SH-SY5Y (cell line): ENCODE data around the gene WBP1.

Experiments used
- GATA2 ChIP-seq: IDR thresholded peaks from 2 replicates; pipeline ENCODE4 v1.6.1; 2011; ENCODE audit warnings: mild to moderate bottlenecking, low read depth, low read length
- GATA3 ChIP-seq: IDR thresholded peaks from 2 replicates; pipeline ENCODE4 v1.6.1; 2011; ENCODE audit warnings: low read depth, mild to moderate bottlenecking, low read length, moderate library complexity

Gene WBP1

DNA sequence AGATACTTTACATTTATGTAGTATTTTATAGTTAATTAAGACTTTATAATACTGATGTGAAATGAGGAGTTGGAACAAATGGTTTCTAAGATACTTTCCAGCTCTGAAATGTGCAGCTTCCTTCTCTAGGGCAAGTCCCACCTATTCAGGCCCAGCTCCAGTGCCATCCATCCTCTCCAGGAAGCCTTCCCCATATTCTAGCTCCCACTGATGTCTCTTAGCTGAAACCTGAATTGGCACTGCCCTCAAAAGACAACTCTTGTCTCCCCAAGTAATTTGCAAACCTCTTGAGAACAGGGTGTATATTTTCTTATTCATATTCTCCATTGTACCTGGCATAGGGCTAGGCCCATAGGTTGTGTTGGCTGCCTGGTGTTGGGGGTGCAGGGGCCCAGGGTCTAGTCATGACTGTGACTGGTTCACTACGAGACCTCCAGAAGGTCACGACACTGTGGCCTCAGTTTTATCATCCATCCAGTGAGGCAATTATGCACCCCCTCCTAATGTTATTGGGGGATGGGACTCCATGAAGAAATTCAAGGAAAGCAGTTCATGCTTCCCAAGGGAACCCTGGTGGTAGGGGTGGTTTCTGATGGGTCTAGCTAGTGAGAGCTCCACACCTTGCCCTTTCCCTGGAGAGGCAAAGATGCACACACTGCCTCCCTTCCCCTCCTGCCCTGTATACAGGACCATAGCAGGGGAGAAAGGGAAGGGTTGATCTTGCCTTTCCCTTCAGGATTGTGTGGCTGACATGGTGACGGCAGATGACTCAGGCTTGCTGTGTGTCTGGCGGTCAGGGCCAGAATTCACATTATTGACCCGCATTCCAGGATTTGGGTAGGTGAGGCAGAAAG is 33.9 kb upstream of the WBP1 start:
- TF ChIP-seq GATA2 (no peak), GATA3 (no peak)

DNA sequence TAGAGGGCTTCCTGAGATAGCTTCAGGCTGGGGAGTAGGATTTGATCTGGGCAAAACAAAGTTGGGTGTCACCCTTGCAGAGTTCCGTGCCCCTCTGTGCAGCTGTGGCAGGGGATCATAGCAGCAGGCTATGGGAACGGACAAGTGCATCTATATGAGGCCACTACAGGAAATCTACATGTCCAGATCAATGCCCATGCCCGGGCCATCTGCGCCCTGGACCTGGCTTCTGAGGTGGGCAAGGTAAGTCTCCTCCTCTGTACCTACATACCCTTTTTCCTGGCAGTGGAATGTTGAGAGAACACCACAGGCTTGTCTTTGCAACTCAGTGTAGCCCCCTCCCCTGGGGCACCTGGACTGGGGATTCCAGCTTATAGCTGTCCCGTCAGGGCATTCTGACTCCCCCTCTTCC is 33.2 kb upstream of the WBP1 start:
- no peak for TF ChIP-seq GATA2
- TF ChIP-seq GATA3, result no peak

DNA sequence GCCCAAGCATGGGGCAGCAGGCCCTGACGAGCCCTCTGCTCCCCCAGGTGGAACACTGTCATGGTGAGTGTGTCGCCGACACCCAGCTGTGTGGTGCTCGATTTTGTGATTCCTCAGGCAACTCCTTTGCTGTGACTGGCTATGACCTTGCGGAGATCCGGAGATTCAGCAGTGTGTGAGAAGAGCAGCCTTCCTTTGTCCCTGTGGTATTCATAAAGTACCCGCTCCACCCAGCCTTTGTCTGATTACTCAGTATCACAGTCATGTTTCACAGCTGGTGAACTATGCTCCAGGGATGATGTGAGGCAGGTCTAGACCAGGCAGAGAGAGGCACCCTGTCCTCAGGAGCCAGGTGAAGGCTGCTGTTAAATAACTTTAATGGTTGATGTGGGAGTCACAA is 32.7 kb upstream of the WBP1 start:
- no peak for TF ChIP-seq GATA2
- no peak for TF ChIP-seq GATA3

DNA sequence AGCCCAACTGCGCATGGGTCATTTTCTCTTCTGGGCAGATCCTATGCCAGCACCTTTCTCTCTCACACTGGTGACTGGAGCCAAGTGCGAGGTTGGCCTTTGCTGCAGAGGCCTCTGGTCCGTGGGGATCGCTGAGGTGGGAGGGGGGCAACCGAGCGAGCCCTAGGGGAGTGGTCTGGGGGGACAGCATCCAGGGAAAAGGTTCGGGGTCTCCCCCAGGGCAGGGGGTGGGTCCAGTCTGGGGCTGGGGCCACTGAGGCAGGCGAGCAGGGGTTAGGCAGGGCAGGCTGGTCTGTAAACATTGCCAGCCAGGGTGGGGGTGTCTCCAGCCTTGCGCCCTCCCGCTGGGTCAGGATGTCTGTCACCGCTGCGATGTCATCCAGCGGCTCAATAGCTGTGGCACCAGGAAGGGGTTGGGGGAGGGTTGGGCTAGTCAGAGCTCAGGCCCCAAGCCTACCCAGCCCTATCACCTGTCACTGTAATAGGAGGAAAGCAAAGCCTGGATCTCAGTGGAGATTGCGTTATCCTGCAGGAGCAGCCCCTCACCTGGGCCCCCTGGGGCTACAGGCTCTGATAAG is 32.0 kb upstream of the WBP1 start:
- TF ChIP-seq GATA2, result no peak
- no peak for TF ChIP-seq GATA3

DNA sequence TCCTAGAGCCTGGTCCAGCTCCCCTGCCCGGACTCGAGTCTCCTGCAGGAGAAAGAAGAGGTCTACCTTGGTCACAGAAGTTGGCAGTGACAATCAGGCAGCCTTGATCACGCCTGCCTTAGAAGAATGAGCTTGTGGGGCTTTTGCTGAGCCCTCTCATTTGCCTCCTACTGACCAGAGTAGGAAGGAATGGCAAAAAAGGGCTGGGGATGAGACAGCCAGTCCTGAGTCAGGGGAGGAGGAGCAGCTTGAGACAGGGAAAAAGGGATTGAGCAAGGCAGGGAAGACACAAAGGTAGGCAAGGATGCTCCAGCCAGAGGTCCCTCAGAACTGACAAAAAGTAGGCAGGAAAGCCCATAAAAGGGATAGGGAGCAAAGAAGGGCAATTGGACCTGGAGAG is 30.7 kb upstream of the WBP1 start:
- TF ChIP-seq GATA2 (no peak), GATA3 (no peak)

DNA sequence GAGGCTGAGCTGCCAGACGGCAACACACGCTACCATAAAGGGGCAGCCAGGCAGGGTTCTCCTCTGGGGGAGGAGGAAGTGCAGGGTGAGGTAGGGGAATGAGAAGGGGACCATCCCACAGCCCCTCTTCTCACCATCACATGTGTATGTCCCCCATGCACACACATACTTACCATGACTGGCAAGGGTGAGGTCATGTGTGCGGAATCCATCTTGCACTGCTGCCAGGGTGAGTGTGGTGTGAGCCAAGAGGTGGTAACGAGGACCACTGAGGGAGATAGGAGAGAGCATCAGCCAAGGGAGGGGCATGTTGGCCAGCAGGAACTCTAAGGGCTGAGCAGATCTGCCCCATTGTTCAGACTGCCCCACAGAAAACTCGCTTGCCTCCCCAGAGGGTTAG is 29.6 kb upstream of the WBP1 start:
- no peak for TF ChIP-seq GATA3
- TF ChIP-seq GATA2, result no peak

DNA sequence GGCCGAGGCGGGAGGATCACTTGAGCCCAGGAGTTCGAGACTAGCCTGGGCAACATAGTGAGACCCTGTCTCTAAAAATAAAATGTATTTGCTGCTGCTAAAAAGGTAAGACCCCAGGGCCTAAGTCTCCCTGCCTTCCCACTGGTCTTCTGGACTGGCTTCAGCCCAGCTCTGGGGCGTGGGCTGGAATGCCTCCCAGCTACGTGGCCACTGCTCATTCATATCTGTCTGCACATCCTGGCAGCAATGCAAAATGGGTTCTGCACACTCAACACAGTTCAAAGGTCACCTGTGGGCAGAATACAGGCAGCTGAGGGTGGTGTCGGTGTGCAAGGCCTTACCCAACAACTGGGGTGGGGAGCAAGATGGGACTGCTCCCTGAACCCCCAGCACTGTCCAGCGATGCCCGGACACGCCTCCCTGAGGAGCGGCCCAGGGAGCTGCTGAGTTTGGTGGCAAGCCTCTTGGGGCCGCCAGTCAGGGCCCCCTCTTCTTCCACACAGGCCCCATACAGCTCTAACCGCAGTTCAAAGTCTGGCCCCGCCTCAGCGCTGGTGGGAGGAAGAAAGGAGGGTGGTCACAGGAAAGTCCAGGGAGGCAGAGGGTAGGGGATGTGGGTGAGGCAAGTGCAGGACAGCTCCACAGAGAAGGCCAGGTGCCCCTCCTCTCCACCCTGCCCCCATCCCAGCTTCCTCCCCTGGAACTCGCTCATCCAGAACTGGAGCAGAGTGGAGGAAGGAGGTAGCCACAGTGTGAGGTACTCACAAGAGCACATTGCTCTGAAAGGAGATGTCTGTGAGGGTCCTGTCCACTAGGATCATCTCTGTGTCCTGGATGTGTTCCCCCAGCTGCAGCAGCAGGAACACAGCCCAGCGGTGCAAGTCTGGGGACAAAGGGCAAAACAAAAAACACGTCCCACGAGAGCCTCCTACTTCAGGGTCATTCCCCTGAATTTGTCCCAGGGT is 28.5 kb upstream of the WBP1 start:
- TF ChIP-seq GATA3 (no peak), GATA2 (no peak)

DNA sequence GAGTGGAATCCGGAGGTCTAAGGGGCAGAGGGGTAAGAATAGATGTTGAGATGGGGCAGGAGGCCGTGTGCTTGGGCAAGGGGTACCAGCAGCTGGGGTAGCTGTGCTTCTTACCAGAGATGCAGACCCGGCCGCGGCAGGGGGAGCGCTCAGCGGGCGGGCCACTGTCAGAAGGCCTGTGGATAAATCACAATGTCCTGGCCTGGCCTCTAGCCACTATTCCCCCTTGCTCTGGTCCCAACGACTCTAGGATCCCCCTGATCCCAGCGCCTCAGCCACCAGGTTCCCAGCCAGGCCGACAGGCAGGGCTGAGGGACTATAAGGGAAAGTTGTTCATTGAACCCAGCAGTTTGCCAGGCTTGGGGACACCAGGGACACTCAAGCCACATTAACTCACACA is 27.7 kb upstream of the WBP1 start:
- TF ChIP-seq GATA2 (no peak), GATA3 (no peak)

DNA sequence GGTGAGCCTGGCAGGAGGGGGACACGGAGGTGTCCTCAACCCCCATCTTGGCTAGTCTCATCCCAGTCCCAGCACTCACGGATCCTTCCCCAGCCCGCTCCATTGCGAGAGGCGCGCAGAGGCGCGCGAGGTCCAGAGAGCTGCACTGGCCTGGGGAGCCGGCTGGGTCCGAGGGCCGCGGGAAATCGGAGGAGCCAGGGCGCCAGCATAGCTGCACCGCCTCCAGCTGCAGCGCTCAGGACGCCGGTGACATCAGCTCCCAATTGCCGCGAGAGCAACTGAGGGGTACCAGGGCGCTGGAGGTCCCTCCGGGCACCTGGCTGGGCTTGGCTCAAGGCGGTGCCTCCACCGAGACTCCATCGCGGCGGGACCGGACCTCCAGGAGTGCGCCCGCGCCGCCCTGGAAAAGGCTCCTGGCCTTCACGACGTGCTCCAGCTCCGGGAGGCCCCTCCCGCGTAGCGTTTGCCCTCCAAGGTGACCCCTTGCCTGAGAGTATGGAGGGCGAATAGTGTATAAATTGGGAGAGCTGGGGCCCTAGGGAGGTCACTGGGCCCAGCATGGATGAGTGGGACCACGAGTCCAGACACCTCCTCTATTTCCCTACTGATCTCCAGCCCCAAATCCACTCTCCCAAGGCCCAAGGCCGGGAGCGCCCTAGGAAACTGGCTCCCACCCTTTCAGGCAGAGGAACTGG is 22.0 kb upstream of the WBP1 start:
- no peak for TF ChIP-seq GATA3
- TF ChIP-seq GATA2, result no peak

DNA sequence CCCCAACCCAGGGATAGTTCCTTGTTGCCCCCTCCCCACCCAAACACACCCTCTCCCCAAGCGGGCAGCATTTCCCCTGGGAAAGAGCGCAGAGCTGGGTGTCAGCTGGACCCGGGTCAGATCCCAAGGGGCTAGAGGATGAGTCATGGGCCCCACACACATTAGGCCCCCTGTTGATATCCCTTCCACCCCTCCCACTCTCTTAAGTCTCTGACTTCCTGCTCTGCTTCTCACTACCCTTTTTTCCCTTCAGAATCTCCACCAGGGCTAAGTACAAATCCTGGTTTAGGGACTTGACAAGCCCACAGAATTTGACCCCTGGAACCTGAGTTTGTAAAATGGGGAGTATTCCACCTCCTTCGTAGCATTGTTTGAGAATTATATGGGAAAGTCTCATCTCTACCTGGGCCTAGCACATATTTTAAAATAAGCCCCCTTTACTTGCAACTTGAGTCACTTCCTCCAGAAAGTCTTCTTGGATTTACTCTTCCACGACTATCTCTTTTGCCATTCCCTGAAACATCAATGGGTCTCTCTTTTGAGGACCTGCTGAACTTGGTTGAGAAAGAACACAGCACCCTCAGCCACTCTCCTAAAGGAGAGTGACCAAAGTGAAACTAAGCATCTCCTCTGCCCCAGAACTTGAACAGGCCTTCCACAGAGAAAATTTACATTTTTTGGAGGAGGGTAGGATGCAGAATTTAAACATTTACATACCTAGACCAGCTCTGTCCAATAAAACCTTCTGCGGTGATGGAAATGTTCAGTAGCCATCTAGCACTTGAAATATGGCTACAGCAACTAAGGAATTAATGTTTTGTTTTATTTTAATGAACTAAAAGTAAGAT is 21.2 kb upstream of the WBP1 start:
- TF ChIP-seq GATA3, result no peak
- TF ChIP-seq GATA2, result no peak

DNA sequence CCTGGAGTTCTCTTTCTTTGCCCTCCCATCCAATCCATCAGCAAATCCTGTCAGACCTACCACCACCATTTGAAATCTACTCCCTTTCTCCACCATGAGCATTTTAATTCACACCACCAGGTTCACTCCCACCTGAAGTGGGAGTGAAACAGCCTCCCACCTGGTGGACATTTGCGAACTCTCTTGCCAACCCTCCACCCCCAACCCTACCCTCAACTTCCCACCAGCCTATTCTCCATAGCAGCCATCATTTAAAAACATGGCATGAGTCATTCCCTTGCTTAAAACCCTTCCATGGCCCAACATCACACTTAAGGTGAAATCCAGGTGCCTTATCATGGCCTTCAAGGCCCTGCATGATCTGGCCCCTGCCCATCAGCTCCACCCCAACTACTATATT is 20.0 kb upstream of the WBP1 start:
- TF ChIP-seq GATA3, result no peak

DNA sequence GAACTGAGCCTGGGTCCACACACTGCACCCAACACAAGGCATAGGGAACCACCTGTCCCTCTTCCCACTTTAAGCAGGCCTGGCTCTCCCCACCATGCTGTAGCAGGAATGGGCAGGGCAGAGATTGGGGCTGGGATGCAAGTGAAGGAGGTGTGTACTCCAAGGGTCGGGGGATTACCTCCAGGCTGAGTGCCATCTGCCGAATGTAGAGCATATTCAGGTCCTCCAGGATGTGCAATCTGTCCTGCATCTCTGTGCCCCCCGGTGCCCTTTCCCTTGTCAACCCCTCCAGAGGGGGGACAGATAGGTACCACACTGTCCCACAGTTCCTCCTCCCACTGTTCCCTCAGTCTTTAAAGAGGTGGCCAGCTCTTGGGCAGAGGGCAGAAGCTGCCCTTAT is 18.9 kb upstream of the WBP1 start:
- TF ChIP-seq GATA2 (no peak), GATA3 (no peak)

DNA sequence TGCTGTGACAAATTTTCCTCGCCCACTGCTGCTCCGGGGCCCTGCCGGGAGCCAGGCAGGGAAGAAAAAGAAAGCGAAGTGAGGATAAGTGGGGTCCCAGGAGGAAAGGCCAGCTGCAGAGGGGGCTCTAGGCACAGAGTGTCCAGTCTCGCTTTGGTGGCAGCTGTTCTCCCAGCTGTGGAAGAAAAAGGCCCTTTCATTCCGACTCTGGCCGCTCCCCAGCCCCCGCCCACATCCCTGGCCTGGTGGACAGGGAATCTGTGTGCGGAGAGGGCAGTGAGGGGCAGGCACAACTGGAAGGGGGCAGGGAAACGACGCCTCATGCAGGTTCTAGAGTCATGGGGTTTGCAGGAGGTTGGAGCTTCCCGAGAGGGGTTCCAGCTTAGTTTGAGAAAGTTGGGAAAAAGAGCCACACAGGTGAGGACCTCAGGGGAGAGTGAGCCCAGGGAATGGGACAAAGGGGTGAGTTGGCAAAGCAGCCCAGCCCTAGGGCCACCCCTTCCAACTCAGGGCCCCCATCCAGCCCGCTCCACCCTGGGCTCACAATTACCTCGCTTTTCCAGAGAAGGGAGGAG is 18.3 kb upstream of the WBP1 start:
- TF ChIP-seq GATA2 (no peak), GATA3 (no peak)
